K562 (cell line): ENCODE measurements around the gene GRAMD2B. TPM values are rescaled to one million over a fixed set of nuclear protein-coding genes. Genes with fewer than 3 reads are reported as not detected.
A peak's percentile ranks its signal among the peaks of the same experiment; 100 is the strongest.

Experiments
- ATAC-seq: fragments of 200-7000 bp; cut with Tn5 transposase; 3 replicates; pipeline ENCODE4 v1.9.1; 2020; ENCODE audit warnings: moderate library complexity
- BruUV-seq: library from RNA; stranded (reverse); fragments of 400-500 nt; replicated peaks from 2 replicates; lab custom pipeline; 2021; lab: Mats Ljungman, UMichigan
- CTCF ChIA-PET: fragments of 300-600 bp; formaldehyde crosslinking; extraction: SDS; loops from one replicate; lab custom pipeline; 2021; ENCODE audit warnings: low intra/inter-chr PET ratio; lab: Yijun Ruan, JAX
- POLR2A ChIA-PET: fragments of 300-600, 350-650 bp; sonication (Branson Sonifier 250); formaldehyde crosslinking; extraction: SDS; loops from one replicate; lab custom pipeline; 2021; ENCODE audit warnings: antibody characterized with exemption, inconsistent platforms; lab: Yijun Ruan, JAX
- DNase-seq, 4 experiments: peaks; one replicate each; pipeline versions ENCODE4 v3.0.0 to v3.0.0-alpha.2; 2011 to 2018; ENCODE audit warnings: low spot score in 3 of 4, mixed read lengths in 3 of 4; ENCODE audit errors: extremely low read depth in 1 of 4
- FAIRE-seq: peaks from 2 replicates; lab custom pipeline; 2011; peaks lifted over from hg19 to GRCh38; lab: Jason Lieb, UNC
- H2AFZ ChIP-seq: 2 replicates; pipeline ENCODE4 v1.6.0; 2011; ENCODE audit warnings: low read depth, low read length, control low read depth, inconsistent platforms
- H3K27ac ChIP-seq: fragments of 200-600 bp; 3 replicates; pipeline ENCODE4 v1.8.0; 2011; ENCODE audit warnings: low read depth, mild to moderate bottlenecking, control low read depth, inconsistent platforms, low read length, moderate library complexity, mixed read lengths; ENCODE audit errors: extremely low read depth
- H3K27me3 ChIP-seq, 2 experiments: fragments of 300-600 bp in 1 of 2; 2 replicates in 1 of 2; 3 replicates in 1 of 2; pipeline versions ENCODE4 v1.6.0 to v1.8.0; 2011; ENCODE audit warnings: inconsistent platforms in 2 of 2, low read length in 2 of 2, mild to moderate bottlenecking in 1 of 2, mixed read lengths in 1 of 2, moderate library complexity in 1 of 2; ENCODE audit not compliant: control insufficient read depth in 2 of 2, insufficient read depth in 2 of 2
- H3K36me3 ChIP-seq: fragments of 300-600 bp; 3 replicates; pipeline ENCODE4 v1.8.0; 2011; ENCODE audit warnings: mild to moderate bottlenecking, low read length, inconsistent platforms; ENCODE audit not compliant: control insufficient read depth, insufficient read depth
- H3K4me1 ChIP-seq, 2 experiments: fragments of 200-600 bp in 1 of 2; replicated peaks in 1 of 2; 2 replicates in 1 of 2; 3 replicates in 1 of 2; pipeline versions ENCODE4 v1.5.1 to v1.8.0; 2011; ENCODE audit warnings: inconsistent platforms in 2 of 2, low read length in 2 of 2, mild to moderate bottlenecking in 1 of 2, mixed read lengths in 1 of 2, moderate library complexity in 1 of 2; ENCODE audit not compliant: control insufficient read depth in 2 of 2, insufficient read depth in 2 of 2
- H3K4me2 ChIP-seq: 2 replicates; pipeline ENCODE4 v1.6.1; 2011; ENCODE audit warnings: low read length, control low read depth, inconsistent platforms, mixed read lengths; ENCODE audit not compliant: insufficient read depth
- H3K4me3 ChIP-seq: fragments of 200-600 bp; sonication (generic), shearing (Covaris generic); 2 replicates; pipeline ENCODE4 v1.5.1; 2016; ENCODE audit warnings: control low read depth, inconsistent platforms
- H3K79me2 ChIP-seq: fragments of 200-600 bp; 3 replicates; pipeline ENCODE4 v1.8.0; 2011; ENCODE audit warnings: low read length, inconsistent platforms; ENCODE audit not compliant: control insufficient read depth, insufficient read depth
- H3K9ac ChIP-seq, 2 experiments: 2 replicates each; pipeline versions ENCODE4 v1.6.0 to v1.6.1; 2011; ENCODE audit warnings: low read depth in 2 of 2, low read length in 2 of 2, control low read depth in 1 of 2, inconsistent platforms in 1 of 2, mild to moderate bottlenecking in 1 of 2, mixed read lengths in 1 of 2; ENCODE audit not compliant: insufficient read depth in 1 of 2
- H3K9me1 ChIP-seq: one replicate; pipeline ENCODE4 v1.6.0; 2011; ENCODE audit warnings: inconsistent platforms, mild to moderate bottlenecking, low read length, moderate library complexity; ENCODE audit not compliant: control insufficient read depth, insufficient read depth
- H3K9me3 ChIP-seq: replicated peaks from 2 replicates; pipeline ENCODE4 v1.5.1; 2011; ENCODE audit warnings: low read depth, low read length, inconsistent platforms; ENCODE audit not compliant: control insufficient read depth, insufficient read depth
- H4K20me1 ChIP-seq: replicated peaks from 2 replicates; pipeline ENCODE4 v1.6.1; 2011; ENCODE audit warnings: low read length, inconsistent platforms, mixed read lengths; ENCODE audit not compliant: control insufficient read depth, insufficient read depth
- IFI16 ChIP-seq: fragments of 250-450 bp; sonication (Bioruptor Pico); IDR thresholded peaks from 2 replicates; pipeline ENCODE4 v2.1.2; 2022; ENCODE audit warnings: mild to moderate bottlenecking, inconsistent platforms
- NFIC ChIP-seq: fragments of 450-650 bp; IDR thresholded peaks from 2 replicates; pipeline ENCODE4 v1.6.1; 2017; ENCODE audit warnings: mild to moderate bottlenecking, inconsistent platforms
- NFYB ChIP-seq: IDR thresholded peaks from 2 replicates; pipeline ENCODE4 v1.6.1; 2011; ENCODE audit warnings: mild to moderate bottlenecking, moderate library complexity; ENCODE audit not compliant: insufficient read length; ENCODE audit errors: extremely low read depth
- SMAD1 ChIP-seq: fragments of 150-350 bp; IDR thresholded peaks from 2 replicates; pipeline ENCODE4 v1.6.1; 2014; ENCODE audit warnings: low read length, low read depth; ENCODE audit not compliant: partially characterized antibody
- SMAD3 ChIP-seq: fragments of 450-650 bp; formaldehyde crosslinking; conservative IDR thresholded peaks from 2 replicates; pipeline ENCODE4 v1.4.0; 2020; ENCODE audit warnings: mild to moderate bottlenecking
- ZEB2 ChIP-seq: fragments of 450-650 bp; IDR thresholded peaks from 2 replicates; pipeline ENCODE4 v1.6.1; 2016
- ZNF347 ChIP-seq: fragments of 450-650 bp; formaldehyde crosslinking; IDR thresholded peaks from 2 replicates; pipeline ENCODE4 v1.4.0; 2020; ENCODE audit warnings: low read depth, mild to moderate bottlenecking, moderate library complexity
- WGBS: fragments of 100-300 bp; shearing (Covaris generic); methylation state at CpG from one replicate; pipeline ENCODE4 v1.1.6; 2016; ENCODE audit warnings: low coverage, mixed read lengths; ENCODE audit not compliant: insufficient coverage; ENCODE audit errors: missing lambda C conversion rate; 5-methylcytosine and 5-hydroxymethylcytosine counted together
- in situ Hi-C: fragments of 300-500 bp; cut with MboI; formaldehyde crosslinking; loops from 4 replicates; pipeline ENCODE4 v1.15.0; 2018; ENCODE audit warnings: inconsistent platforms, mixed read lengths
- intact Hi-C: fragments of 100-400 bp; cut with micrococcal nuclease; formaldehyde crosslinking; loops from 2 replicates; pipeline ENCODE4 v1.14.2; 2022
- polyA plus RNA-seq, 8 experiments: library from polyadenylated mRNA; depleted of rRNA in 4 of 8; stranded (reverse) in 5 of 8; unstranded in 3 of 8; fragments of >200 nt; fragmentation: Nextera tagmentation in 2 of 8; fragmentation: Illumina TruSeq in 1 of 8; extraction: Ambion mirVana in 2 of 8; extraction: Trizol in 1 of 8; gene quantifications; 2 replicates each; pipeline versions ENCODE4 v1.2.1 to v1.2.3, GENCODE V29; 2011 to 2014; ENCODE audit warnings: inconsistent platforms in 1 of 8, missing spikeins in 1 of 8
- total RNA-seq, 7 experiments: library from RNA; depleted of rRNA in 6 of 7; stranded (reverse); fragments of >200 nt in 6 of 7; fragmentation: Illumina TruSeq in 2 of 7; extraction: Trizol in 2 of 7; gene quantifications; 2 replicates each; pipeline versions ENCODE4 v1.2.1 to v1.2.3, GENCODE V29; 2011 to 2021; ENCODE audit warnings: low replicate concordance in 1 of 7
- TF ChIP-seq, protein P1 (sequence below), 2 experiments: fragments of 200-800 bp in 1 of 2; sonication (Bioruptor generic) in 1 of 2; sonication (generic) in 1 of 2; formaldehyde crosslinking in 1 of 2; IDR thresholded peaks in 1 of 2; conservative IDR thresholded peaks in 1 of 2; 2 replicates each; pipeline versions ENCODE4 v1.5.0 to v1.6.1; 2016 to 2020; ENCODE audit warnings: missing compliant biosample characterization in 1 of 2, missing genetic modification characterization in 1 of 2, missing genetic modification reagents in 1 of 2
- TF ChIP-seq, protein P2 (sequence below): fragments of 150-350 bp; conservative IDR thresholded peaks from 2 replicates; pipeline ENCODE4 v1.6.1; 2014; ENCODE audit warnings: low read length
- TF ChIP-seq, protein P3 (sequence below): IDR thresholded peaks from 2 replicates; pipeline ENCODE4 v1.6.1; 2011; ENCODE audit not compliant: insufficient read length; ENCODE audit errors: extremely low read depth

The GRAMD2B gene
- total and polyA plus RNA-seq, 9 of the 15 experiments (the other 6 are each of a cell fraction or from before 2014, with no cell fraction given): 0.32 to 4.2 (median 1.4) TPM

DNA sequence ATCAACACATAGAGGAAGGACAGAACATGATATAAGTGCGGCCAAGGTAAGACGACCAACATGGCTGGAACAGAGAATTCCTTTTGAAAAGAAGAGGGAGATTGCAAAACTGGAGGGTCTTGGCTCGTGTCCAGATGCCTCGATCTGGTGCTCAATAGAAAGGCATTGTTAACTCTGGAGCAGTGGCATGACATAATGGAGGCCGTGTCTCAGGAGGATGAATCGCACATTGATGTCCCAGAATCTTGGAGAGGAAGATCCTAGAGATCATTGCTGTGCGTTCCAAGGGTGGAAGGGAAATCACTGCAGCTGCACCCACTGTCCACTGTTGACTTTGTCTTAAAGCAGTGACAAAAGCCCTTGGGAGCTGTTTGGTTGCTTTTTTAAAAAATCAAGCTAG, 30.9 kb downstream of the GRAMD2B start:
- peaks cover 7 to 14% of the 10 kb centered on the region in 2 experiments; a peak in 4 of 5 replicates for H3K4me1 ChIP-seq
- H3K4me2 ChIP-seq: no peak overlapping the region
- no peaks in the 10 kb centered on the region for H4K20me1 ChIP-seq
- no peaks in the 10 kb centered on the region for H3K36me3 ChIP-seq
- no peak for TF ChIP-seq NFYB
- TF ChIP-seq NFIC: peak; percentile 46; the same call in 1 of the 2 replicates
- no peaks in the 10 kb centered on the region; a peak in 1 of 5 replicates for H3K27me3 ChIP-seq
- no peak overlapping the region for H3K9ac ChIP-seq
- H2AFZ ChIP-seq: no peak overlapping the region
- H3K9me3 ChIP-seq: no peaks in the 10 kb centered on the region
- no TSS peak for BruUV-seq
- H3K9me1 ChIP-seq: no peaks in the 10 kb centered on the region
- no peak overlapping the region for H3K4me3 ChIP-seq
- POLR2A ChIA-PET: no interaction called here
- DNase-seq (no peak), ATAC-seq (no peak), FAIRE-seq (no peak)
- intact Hi-C loops: no loop called here
- in situ Hi-C loops: no loop called here
- no peaks in the 10 kb centered on the region for H3K79me2 ChIP-seq
- CTCF ChIA-PET: interaction anchor here (0.6 kb wide), 1 partner anchor 540 kb away, joined by 3 read pairs; no protein-coding TSS in a partner anchor
- no peak overlapping the region for H3K27ac ChIP-seq
- WGBS: 18% methylated on average over 7 of the region's 7 CpGs

DNA sequence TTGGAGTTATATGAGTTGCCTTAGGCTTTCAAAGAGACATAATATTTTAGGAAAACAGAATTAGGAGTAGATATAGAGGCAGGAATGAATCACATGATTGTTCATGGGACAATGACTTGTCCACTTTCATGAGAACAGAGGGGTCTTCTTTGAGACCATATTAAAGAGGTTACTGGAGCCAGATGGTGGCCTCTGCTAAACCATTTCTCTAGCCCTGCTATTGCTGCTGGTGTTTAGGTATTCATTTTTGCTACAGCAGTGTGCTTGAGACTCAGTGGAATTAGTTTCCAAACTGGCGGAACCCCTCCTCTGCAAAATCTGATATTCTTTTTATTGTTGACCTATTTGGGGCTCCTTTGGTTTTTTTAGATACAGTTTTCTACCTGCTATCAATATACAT, 31.3 kb downstream of the GRAMD2B start:
- CTCF ChIA-PET: no interaction called here
- no peaks in the 10 kb centered on the region; a peak in 1 of 5 replicates for H3K27me3 ChIP-seq
- in situ Hi-C loops: no loop called here
- FAIRE-seq: no peak
- H3K4me1 ChIP-seq: peaks cover 7 to 11% of the 10 kb centered on the region in 2 experiments; a peak in 4 of 5 replicates
- TF ChIP-seq, protein P1, sequence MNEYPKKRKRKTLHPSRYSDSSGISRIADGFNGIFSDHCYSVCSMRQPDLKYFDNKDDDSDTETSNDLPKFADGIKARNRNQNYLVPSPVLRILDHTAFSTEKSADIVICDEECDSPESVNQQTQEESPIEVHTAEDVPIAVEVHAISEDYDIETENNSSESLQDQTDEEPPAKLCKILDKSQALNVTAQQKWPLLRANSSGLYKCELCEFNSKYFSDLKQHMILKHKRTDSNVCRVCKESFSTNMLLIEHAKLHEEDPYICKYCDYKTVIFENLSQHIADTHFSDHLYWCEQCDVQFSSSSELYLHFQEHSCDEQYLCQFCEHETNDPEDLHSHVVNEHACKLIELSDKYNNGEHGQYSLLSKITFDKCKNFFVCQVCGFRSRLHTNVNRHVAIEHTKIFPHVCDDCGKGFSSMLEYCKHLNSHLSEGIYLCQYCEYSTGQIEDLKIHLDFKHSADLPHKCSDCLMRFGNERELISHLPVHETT (CRISPR knock-in tag; conservative IDR thresholded peaks at IDR 0.05 in 1 of 2, IDR thresholded peaks at IDR 0.05 in 1 of 2): no peak
- TF ChIP-seq SMAD3 (CRISPR knock-in tag): no peak
- no peak for TF ChIP-seq ZEB2
- TF ChIP-seq, protein P2, sequence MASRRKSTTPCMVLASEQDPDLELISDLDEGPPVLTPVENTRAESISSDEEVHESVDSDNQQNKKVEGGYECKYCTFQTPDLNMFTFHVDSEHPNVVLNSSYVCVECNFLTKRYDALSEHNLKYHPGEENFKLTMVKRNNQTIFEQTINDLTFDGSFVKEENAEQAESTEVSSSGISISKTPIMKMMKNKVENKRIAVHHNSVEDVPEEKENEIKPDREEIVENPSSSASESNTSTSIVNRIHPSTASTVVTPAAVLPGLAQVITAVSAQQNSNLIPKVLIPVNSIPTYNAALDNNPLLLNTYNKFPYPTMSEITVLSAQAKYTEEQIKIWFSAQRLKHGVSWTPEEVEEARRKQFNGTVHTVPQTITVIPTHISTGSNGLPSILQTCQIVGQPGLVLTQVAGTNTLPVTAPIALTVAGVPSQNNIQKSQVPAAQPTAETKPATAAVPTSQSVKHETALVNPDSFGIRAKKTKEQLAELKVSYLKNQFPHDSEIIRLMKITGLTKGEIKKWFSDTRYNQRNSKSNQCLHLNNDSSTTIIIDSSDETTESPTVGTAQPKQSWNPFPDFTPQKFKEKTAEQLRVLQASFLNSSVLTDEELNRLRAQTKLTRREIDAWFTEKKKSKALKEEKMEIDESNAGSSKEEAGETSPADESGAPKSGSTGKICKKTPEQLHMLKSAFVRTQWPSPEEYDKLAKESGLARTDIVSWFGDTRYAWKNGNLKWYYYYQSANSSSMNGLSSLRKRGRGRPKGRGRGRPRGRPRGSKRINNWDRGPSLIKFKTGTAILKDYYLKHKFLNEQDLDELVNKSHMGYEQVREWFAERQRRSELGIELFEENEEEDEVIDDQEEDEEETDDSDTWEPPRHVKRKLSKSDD: no peak
- TF ChIP-seq, protein P3, sequence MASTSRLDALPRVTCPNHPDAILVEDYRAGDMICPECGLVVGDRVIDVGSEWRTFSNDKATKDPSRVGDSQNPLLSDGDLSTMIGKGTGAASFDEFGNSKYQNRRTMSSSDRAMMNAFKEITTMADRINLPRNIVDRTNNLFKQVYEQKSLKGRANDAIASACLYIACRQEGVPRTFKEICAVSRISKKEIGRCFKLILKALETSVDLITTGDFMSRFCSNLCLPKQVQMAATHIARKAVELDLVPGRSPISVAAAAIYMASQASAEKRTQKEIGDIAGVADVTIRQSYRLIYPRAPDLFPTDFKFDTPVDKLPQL: no peak
- no peak for TF ChIP-seq SMAD1
- no peak for TF ChIP-seq ZNF347 (CRISPR knock-in tag)
- TF ChIP-seq IFI16 (CRISPR knock-in tag): no peak
- TF ChIP-seq, all 486 proteins: peak for 0
- POLR2A ChIA-PET: no interaction called here
- no peak overlapping the region for H2AFZ ChIP-seq
- H3K9ac ChIP-seq: no peak overlapping the region
- H3K79me2 ChIP-seq: no peaks in the 10 kb centered on the region
- no peak overlapping the region for H3K27ac ChIP-seq
- no peak overlapping the region for H3K4me3 ChIP-seq
- H3K36me3 ChIP-seq: no peaks in the 10 kb centered on the region
- no peaks in the 10 kb centered on the region for H3K9me1 ChIP-seq
- intact Hi-C loops: no loop called here
- ATAC-seq: no peak
- BruUV-seq: no TSS peak
- H3K9me3 ChIP-seq: no peaks in the 10 kb centered on the region
- 38% methylated on average over 1 of the region's 1 CpG for WGBS
- DNase-seq: no peak
- H3K4me2 ChIP-seq: no peak overlapping the region
- H4K20me1 ChIP-seq: no peaks in the 10 kb centered on the region
